OCI-LY3 (cell line): ENCODE data around the gene OR2H1.

ENCODE experiments used
- EZH2phosphoT487 ChIP-seq: fragments of 200-600 bp; shearing (Covaris generic); IDR thresholded peaks from 2 replicates; pipeline ENCODE4 v1.6.1; 2018; ENCODE audit warnings: antibody characterized with exemption, mixed run types, low read depth
- TF ChIP-seq, protein P1 (sequence below): fragments of 200-600, 300-600 bp; sonication (generic); IDR thresholded peaks from 2 replicates; pipeline ENCODE4 v1.5.1; 2014; ENCODE audit warnings: antibody characterized with exemption, low read length, low read depth

DNA sequence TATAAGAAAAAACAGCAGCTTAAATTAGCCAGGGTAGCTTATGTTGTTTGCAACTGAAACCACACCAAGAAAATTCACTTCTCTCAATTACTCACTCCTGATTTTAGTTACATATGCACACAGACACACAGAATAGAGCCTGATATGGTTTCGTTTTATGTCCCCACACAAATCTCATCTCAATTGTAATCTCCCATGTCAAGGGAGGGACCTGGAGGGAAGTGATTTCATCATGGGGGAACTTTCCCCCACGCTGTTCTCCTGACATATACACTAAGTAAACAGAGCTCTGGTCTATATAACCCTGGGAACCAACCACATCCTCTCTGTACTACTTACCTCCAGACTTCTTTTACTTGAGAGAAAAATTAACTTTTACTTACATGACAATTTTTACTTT, 32.4 kb upstream of the OR2H1 start:
- TF ChIP-seq, protein P1, sequence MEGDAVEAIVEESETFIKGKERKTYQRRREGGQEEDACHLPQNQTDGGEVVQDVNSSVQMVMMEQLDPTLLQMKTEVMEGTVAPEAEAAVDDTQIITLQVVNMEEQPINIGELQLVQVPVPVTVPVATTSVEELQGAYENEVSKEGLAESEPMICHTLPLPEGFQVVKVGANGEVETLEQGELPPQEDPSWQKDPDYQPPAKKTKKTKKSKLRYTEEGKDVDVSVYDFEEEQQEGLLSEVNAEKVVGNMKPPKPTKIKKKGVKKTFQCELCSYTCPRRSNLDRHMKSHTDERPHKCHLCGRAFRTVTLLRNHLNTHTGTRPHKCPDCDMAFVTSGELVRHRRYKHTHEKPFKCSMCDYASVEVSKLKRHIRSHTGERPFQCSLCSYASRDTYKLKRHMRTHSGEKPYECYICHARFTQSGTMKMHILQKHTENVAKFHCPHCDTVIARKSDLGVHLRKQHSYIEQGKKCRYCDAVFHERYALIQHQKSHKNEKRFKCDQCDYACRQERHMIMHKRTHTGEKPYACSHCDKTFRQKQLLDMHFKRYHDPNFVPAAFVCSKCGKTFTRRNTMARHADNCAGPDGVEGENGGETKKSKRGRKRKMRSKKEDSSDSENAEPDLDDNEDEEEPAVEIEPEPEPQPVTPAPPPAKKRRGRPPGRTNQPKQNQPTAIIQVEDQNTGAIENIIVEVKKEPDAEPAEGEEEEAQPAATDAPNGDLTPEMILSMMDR, result no peak
- TF ChIP-seq EZH2phosphoT487, result no peak
